Aorta (tissue), 5 donors: ENCODE data around the gene SPATA32. TPM values are rescaled to one million over a fixed set of nuclear protein-coding genes. Genes with fewer than 3 reads are reported as not detected.
A peak's percentile ranks its signal among the peaks of the same experiment; 100 is the strongest.

Source experiments
- ATAC-seq: fragments of 200-7000 bp; cut with Tn5 transposase; one replicate; pipeline ENCODE4 v1.9.1; 2022; ENCODE audit warnings: moderate library complexity; ENCODE audit not compliant: low FRiP score
- DNase-seq, 2 donors: peaks; one replicate each; pipeline ENCODE4 v3.0.0-alpha.2; 2020
- H3K27ac ChIP-seq, 2 donors: one replicate each; pipeline ENCODE4 v1.5.1; 2013; ENCODE audit warnings: low read length in 2 of 2, mild to moderate bottlenecking in 2 of 2, moderate library complexity in 2 of 2, control low read depth in 1 of 2, inconsistent platforms in 1 of 2, low read depth in 1 of 2
- H3K27me3 ChIP-seq, 2 donors: one replicate each; pipeline ENCODE4 v1.6.1; 2013; ENCODE audit warnings: control low read depth in 1 of 2, low read length in 1 of 2, mild to moderate bottlenecking in 1 of 2, moderate library complexity in 1 of 2; ENCODE audit not compliant: insufficient read depth in 2 of 2, control insufficient read depth in 1 of 2
- H3K36me3 ChIP-seq, 2 donors: one replicate each; pipeline ENCODE4 v1.6.1; 2013; ENCODE audit warnings: control low read depth in 1 of 2, low read length in 1 of 2, mild to moderate bottlenecking in 1 of 2; ENCODE audit not compliant: insufficient read depth in 2 of 2, control insufficient read depth in 1 of 2
- H3K4me1 ChIP-seq, 2 donors: one replicate each; pipeline ENCODE4 v1.6.1; 2013; ENCODE audit warnings: low read length in 2 of 2, control low read depth in 1 of 2, mild to moderate bottlenecking in 1 of 2, moderate library complexity in 1 of 2; ENCODE audit not compliant: insufficient read depth in 2 of 2, control insufficient read depth in 1 of 2
- H3K4me3 ChIP-seq, 2 donors: one replicate each; pipeline ENCODE4 v1.5.1; 2013; ENCODE audit warnings: low read length in 2 of 2, control low read depth in 1 of 2, mild to moderate bottlenecking in 1 of 2
- H3K9me3 ChIP-seq: one replicate; pipeline ENCODE4 v1.6.1; 2013; ENCODE audit warnings: mild to moderate bottlenecking, low read length; ENCODE audit not compliant: control insufficient read depth
- WGBS, 2 donors: extraction: QIAGEN DNeasy Blood & Tissue Kit; methylation state at CpG; one replicate each; pipeline ENCODE4 v1.1.7; 2013; 5-methylcytosine and 5-hydroxymethylcytosine counted together
- intact Hi-C, 2 donors: fragments of 100-400 bp; cut with DNase I; formaldehyde crosslinking; loops; one replicate each; pipeline versions ENCODE4 v1.14.2 to v1.15.0; 2022
- polyA plus RNA-seq, 2 donors: library from polyadenylated mRNA; stranded (reverse); fragments of 200-250 nt; gene quantifications; one replicate each; pipeline ENCODE4 v1.2.3, GENCODE V29; 2013
- total RNA-seq, 2 donors: library from RNA; stranded (reverse); fragmentation: NEBNext Ultra II Directional; extraction: Animal tissue kit (Norgen Biotek cat#: 25700); gene quantifications; one replicate each; pipeline ENCODE4 v1.2.1, GENCODE V29; 2021
- donor health status: healthy with polysubstance abuse.
- donor health status: Bipolar disorder and iron deficiency.
- donor health status: DM: no; HTN: no; CAD: no.
- donor health status: DM: no; HTN: no; CAD: no.
- donor health status: DM: yes; HTN: yes; CAD: no.

The SPATA32 gene
- total and polyA plus RNA-seq, 4 donors = not detected

DNA sequence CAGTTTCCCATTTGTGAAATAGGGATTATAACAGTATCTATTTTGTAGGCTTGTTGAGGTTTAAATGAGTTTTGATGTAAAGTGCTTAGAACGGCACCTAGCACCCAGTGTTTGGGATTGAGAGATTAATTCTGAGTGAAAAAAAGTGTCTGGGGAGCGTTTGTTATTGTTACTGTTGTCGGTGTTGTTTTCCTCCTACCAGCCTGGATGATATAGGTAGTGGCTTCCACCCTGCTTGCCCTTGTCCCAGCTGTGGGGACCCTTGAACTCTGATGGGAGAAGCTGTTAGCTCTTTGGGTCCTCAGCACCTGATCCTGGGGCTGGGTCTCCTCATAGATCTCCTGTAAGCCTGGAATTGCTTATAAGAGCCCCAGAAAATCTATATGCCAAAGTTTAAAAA, 35.3 kb downstream of the SPATA32 start:
- DNase-seq (no peak), ATAC-seq (no peak)
- no peaks in the 10 kb centered on the region for H3K27me3 ChIP-seq
- intact Hi-C loops = no loop called here
- H3K9me3 ChIP-seq = no peaks in the 10 kb centered on the region
- no peaks in the 10 kb centered on the region for H3K36me3 ChIP-seq
- no peak overlapping the region for H3K27ac ChIP-seq
- no peaks in the 10 kb centered on the region for H3K4me1 ChIP-seq
- 87 to 89% methylated on average over 3 of the region's 3 CpGs for WGBS, 2 donors
- no peak overlapping the region for H3K4me3 ChIP-seq

DNA sequence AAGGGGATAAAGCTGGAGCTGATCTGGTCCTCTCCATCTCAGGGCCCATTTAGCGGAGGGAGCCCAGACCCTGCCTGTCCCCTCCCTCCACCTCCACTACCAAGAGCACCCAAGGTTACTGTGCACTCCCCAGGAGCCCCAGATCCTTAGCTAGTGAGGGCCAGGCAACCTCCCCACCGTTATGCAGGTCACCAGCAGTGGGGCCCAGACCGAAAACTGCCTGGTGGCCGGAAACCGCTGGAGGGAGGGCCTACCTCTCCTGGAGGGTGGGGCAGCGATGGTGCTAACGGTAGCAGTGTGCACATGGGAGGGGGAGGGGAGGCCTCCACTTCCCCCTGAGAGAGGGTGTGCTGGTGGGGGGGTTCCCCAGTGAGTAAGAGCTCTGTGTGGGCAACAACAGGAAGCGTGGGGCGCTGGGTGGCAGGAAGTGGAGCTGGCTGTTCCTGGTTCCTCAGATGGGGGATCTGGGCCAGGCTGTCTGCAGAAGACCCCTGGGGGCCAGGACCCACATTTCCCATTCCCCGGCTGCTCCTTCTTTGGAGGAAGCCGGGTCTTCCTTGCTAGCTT, 35.8 kb downstream of the SPATA32 start:
- intact Hi-C loops = no loop called here
- peak; percentile 86 to 92 for DNase-seq
- 89% methylated on average over 9 to 11 of the region's 11 CpGs for WGBS, 2 donors

DNA sequence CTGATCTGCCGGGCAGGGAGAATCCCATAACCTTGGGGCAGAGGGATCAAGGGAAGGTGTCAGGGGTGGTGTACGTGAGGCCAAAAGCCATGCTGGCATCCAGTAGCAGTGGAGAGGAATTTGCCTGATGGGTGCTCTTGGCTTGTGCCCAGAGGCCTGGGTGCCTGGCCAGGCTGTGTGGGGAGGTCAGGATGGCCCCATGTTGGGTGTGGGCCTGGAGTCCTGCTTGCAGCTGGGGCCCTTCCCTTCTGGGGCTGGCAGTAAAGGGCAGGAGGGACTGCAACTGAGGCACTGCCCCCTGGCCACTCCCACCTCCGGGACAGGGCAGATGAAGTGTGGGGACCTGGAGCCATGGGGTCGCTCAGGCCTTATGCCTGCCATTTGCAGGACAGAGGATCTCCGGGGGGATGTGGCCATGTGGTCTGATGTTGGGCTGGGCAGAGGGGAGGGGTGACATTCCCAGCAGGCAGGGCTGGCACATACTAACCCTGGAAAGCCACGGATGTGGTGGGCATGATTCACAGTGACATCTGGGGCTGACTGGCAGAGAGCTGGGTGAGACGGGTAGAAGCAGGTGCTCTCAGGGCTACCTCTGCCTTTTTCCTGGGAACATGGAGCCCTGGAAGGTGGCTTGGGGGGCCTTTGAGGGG, 36.7 kb downstream of the SPATA32 start:
- H3K27me3 ChIP-seq = no peaks in the 10 kb centered on the region
- DNase-seq (peak in 1 of 2 donors; percentile 50), ATAC-seq (no peak)
- no peak overlapping the region for H3K4me3 ChIP-seq
- H3K27ac ChIP-seq = no peak overlapping the region
- H3K9me3 ChIP-seq = no peaks in the 10 kb centered on the region
- intact Hi-C loops = no loop called here
- WGBS, 2 donors = 74 to 80% methylated on average over 7 of the region's 7 CpGs
- no peaks in the 10 kb centered on the region for H3K36me3 ChIP-seq
- no peaks in the 10 kb centered on the region for H3K4me1 ChIP-seq

More for the DNA sequence above, 35.8 kb downstream of the SPATA32 start:
- H3K27me3 ChIP-seq = no peaks in the 10 kb centered on the region
- H3K4me3 ChIP-seq = no peak overlapping the region
- H3K4me1 ChIP-seq = no peaks in the 10 kb centered on the region
- no peak overlapping the region for H3K27ac ChIP-seq
- ATAC-seq = no peak
- H3K9me3 ChIP-seq = no peaks in the 10 kb centered on the region
- no peaks in the 10 kb centered on the region for H3K36me3 ChIP-seq

DNA sequence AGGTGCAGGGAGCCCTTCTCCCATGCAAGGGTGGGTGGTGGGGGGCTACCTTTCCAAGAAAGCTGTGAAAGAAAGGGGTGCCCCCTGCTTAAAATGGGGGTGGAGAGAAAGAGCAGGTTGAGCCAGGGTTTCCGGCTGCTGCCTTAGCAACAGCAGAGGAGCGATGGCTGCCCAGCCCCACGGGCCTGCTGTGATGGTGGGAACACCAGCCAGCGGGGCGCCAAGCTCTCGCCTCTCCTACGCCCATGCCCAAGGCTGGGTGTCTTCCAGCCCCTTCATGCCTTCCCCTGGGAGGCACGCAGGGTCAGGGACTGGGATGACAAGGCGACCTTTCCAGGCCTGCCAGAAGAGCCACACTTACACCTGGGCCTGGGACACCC, 37.2 kb downstream of the SPATA32 start:
- no peak overlapping the region for H3K27ac ChIP-seq
- DNase-seq (no peak), ATAC-seq (no peak)
- H3K9me3 ChIP-seq = no peaks in the 10 kb centered on the region
- intact Hi-C loops = no loop called here
- H3K36me3 ChIP-seq = no peaks in the 10 kb centered on the region
- H3K4me1 ChIP-seq = no peaks in the 10 kb centered on the region
- no peak overlapping the region for H3K4me3 ChIP-seq
- WGBS, 2 donors = 90 to 94% methylated on average over 9 of the region's 9 CpGs
- H3K27me3 ChIP-seq = no peaks in the 10 kb centered on the region

DNA sequence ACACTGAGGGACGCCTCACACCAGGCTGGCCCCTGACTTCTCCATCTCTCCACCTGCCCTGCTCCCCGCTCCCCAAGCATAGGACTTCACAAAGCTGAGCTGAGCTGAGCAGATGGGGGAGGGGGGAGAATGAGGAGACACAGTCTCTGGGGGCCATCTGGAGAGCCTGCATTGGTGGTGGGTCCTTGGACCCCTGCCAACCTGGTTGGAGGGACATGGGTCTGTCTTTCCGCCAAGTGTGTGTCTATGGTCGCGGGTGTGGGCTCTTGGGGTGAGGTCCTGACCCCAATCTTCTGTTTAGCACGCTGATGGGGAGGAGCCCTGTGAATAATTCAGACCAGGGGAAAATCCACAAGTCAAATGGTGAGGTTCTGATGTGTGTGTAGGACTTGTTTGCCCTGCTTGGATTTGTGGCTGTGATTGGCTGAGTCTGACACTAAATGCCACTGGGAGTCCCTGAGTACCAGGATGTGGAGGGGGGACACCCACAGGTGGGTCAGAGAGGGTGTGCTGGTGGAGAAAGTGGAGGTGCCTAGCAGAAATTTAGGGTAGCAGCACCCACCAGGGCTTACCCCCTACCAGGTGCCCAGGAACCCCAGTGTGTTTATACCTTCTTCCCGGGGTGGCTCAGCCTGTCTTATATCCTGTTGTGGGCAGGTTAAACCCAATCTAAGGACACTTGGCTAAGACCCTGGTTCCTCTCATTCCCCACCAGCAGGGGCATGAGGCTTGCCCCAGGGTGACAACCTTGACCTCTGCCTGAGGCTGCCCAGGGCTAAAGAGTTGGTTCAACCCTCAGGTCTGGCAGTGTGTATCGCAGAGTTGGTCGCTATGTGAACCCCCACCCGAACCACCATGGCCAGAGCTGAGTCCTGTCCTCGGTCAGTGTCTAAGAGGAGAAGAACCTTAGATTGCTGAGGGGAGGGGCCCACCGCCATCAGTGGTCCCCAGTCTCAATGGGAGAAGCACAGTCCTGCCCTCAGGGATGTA, 38.1 kb downstream of the SPATA32 start:
- H3K9me3 ChIP-seq = no peaks in the 10 kb centered on the region
- ATAC-seq = no peak
- H3K27ac ChIP-seq = no peak overlapping the region
- H3K4me1 ChIP-seq = no peaks in the 10 kb centered on the region
- no peak overlapping the region for H3K4me3 ChIP-seq
- no peaks in the 10 kb centered on the region for H3K36me3 ChIP-seq
- no peaks in the 10 kb centered on the region for H3K27me3 ChIP-seq
- no peak for DNase-seq
- intact Hi-C loops = no loop called here
- WGBS, 2 donors = 89 to 96% methylated on average over 12 of the region's 12 CpGs

DNA sequence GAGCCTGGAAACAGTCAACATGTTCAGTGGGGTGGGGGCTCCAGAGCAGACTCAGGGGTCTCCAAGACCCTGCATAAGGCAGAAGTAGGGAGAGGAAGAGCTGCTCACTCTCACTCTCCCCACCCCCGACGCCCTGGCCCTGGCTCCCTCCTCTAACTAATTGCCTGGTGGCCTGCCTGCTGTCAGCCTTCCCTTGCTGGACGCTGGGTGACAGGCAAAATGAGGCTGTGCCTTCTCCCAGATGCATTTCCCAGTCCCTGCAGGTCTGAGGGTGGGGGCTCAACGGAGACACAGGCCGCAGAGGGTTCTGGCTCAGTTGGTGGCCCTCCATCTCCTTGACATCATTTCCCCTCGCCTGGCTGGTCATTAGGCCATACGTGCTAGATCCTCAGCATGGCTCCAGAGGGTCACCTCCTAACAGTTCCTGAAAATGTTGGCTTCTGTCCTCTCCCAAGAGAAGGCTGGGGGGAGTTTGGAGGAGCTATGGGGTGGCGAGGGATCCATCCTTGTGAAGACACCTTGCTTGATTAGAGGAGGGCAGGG, 38.8 kb downstream of the SPATA32 start:
- Histone ChIP-seq H3K27me3 (no peaks in the 10 kb centered on the region), H3K4me1 (no peaks in the 10 kb centered on the region), H3K9me3 (no peaks in the 10 kb centered on the region), H3K27ac (no peak overlapping the region), H3K4me3 (no peak overlapping the region), H3K36me3 (no peaks in the 10 kb centered on the region)
- ATAC-seq (no peak), DNase-seq (no peak)
- intact Hi-C loops = no loop called here
- 81 to 82% methylated on average over 8 of the region's 8 CpGs for WGBS, 2 donors

DNA sequence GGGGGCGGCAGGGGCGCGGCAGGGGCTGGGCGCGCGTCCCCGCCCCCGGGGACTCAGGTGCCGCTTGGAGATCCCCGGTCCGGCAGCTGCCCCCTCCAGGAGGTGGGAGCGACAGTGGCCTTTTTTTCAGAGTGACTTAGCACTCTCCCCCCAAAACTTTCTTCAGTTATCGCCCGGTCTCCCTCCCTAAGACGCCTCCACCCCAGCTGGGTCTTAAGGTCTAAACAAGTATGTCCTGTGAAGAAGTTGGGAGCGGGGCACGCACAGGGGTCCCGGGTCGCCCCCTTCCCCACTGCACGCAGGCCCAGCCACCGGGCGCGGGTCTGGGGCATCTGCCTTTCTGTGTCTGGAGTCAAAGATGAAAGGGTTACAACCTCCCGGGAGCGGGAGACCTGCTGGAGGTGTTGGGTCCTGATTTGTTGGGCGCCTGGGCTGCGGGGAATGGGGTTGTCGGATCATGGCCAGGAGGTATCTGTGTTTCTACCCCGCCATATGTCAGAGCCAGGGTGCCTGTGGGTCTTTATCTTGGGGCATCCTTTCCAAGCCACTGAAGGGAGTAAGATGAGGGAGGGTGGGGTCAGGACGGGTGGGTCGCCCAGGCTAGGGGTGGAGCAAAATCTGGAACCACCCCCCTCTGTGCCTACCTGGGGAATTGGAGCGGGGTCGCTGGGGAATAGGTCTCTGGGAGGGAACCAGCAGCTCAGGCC, 39.5 kb downstream of the SPATA32 start:
- H3K27ac ChIP-seq = no peak overlapping the region
- no peaks in the 10 kb centered on the region for H3K36me3 ChIP-seq
- 27 to 29% methylated on average over 32 to 33 of the region's 33 CpGs for WGBS, 2 donors
- no peaks in the 10 kb centered on the region for H3K4me1 ChIP-seq
- ATAC-seq (no peak), DNase-seq (no peak)
- no peaks in the 10 kb centered on the region for H3K9me3 ChIP-seq
- no peaks in the 10 kb centered on the region for H3K27me3 ChIP-seq
- H3K4me3 ChIP-seq = peak overlapping the region; percentile 30 to 31
- intact Hi-C loops = no loop called here

DNA sequence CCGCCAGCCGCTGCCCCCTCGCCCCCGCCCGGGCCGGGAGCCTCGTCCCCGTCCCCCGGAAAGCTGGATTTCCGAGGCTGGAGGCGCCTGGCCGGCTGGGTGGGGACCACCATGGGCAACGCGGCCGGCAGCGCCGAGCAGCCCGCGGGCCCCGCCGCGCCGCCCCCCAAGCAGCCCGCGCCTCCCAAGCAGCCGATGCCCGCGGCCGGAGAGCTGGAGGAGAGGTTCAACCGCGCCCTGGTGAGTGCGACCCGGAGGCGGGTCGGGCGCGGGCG, 39.9 kb downstream of the SPATA32 start:
- H3K36me3 ChIP-seq = no peaks in the 10 kb centered on the region
- ATAC-seq (no peak), DNase-seq (no peak)
- WGBS, 2 donors = 0 to 1% methylated on average over 8 to 38 of the region's 38 CpGs
- H3K4me3 ChIP-seq = peak overlapping the region; percentile 30 to 31
- no peak overlapping the region for H3K27ac ChIP-seq
- H3K9me3 ChIP-seq = no peaks in the 10 kb centered on the region
- no peaks in the 10 kb centered on the region for H3K27me3 ChIP-seq
- no peaks in the 10 kb centered on the region for H3K4me1 ChIP-seq
- intact Hi-C loops = no loop called here
